A549 (cell line): ENCODE data around the gene CCDC85A. TPM values are rescaled to one million over a fixed set of nuclear protein-coding genes. Genes with fewer than 3 reads are reported as not detected.

Experiments
- ATAC-seq, 2 experiments: fragments of 200-7000 bp in 1 of 2; fragments of >200 bp in 1 of 2; cut with Nextera tagmentation in 1 of 2; cut with Tn5 transposase in 1 of 2; 3 replicates each; pipeline versions ENCODE4 v1.8.0 to v1.9.1; 2018 to 2020; ENCODE audit warnings: mild to moderate bottlenecking in 1 of 2, moderate library complexity in 1 of 2
- CTCF ChIA-PET: fragments of 300-600 bp; sonication (Branson Sonifier 250); formaldehyde crosslinking; extraction: SDS; loops from one replicate; lab custom pipeline; 2021; ENCODE audit warnings: antibody characterized with exemption, inconsistent platforms; lab: Yijun Ruan, JAX
- POLR2A ChIA-PET: fragments of 350-600 bp; formaldehyde crosslinking; extraction: SDS; loops from one replicate; lab custom pipeline; 2021; ENCODE audit warnings: antibody characterized with exemption, inconsistent platforms; lab: Yijun Ruan, JAX
- DNase-seq, 2 experiments: peaks; one replicate each; pipeline versions ENCODE4 v3.0.0 to v3.0.0-alpha.2; 2011 to 2016; ENCODE audit warnings: low read depth in 1 of 2, low spot score in 1 of 2
- FAIRE-seq: peaks from 2 replicates; lab custom pipeline; 2011; peaks lifted over from hg19 to GRCh38; lab: Jason Lieb, UNC
- H3K27ac ChIP-seq, 2 experiments: fragments of >200 bp; sonication (Bioruptor Twin); formaldehyde crosslinking; 3 replicates each; pipeline ENCODE4 v1.5.1; 2016 to 2017
- H3K4me1 ChIP-seq: fragments of >200 bp; sonication (Bioruptor Twin); formaldehyde crosslinking; 3 replicates; pipeline ENCODE4 v1.6.1; 2016
- H3K4me2 ChIP-seq: fragments of >200 bp; sonication (Bioruptor Twin); formaldehyde crosslinking; 3 replicates; pipeline ENCODE4 v1.6.1; 2016
- H3K4me3 ChIP-seq: fragments of >200 bp; sonication (Bioruptor Twin); formaldehyde crosslinking; 3 replicates; pipeline ENCODE4 v1.5.1; 2016
- H3K9me3 ChIP-seq: fragments of >200 bp; sonication (Bioruptor Twin); formaldehyde crosslinking; 3 replicates; pipeline ENCODE4 v1.6.1; 2016
- BHLHE40 ChIP-seq: IDR thresholded peaks from 2 replicates; pipeline ENCODE4 v1.6.1; 2012; ENCODE audit warnings: low read depth, low read length, inconsistent platforms
- CBX8 ChIP-seq: fragments of 200-600 bp; sonication (generic); IDR thresholded peaks from 2 replicates; pipeline ENCODE4 v1.6.1; 2016
- CEBPB ChIP-seq, 2 experiments: fragments of >200 bp in 1 of 2; sonication (Bioruptor Twin) in 1 of 2; formaldehyde crosslinking in 1 of 2; IDR thresholded peaks; 2 replicates each; pipeline ENCODE4 v1.6.1; 2012 to 2016
- CHD2 ChIP-seq: fragments of 150-350 bp; IDR thresholded peaks from 2 replicates; pipeline ENCODE4 v1.6.1; 2014; ENCODE audit warnings: low read length; ENCODE audit not compliant: partially characterized antibody
- CHD4 ChIP-seq: fragments of 200-600 bp; sonication (generic); IDR thresholded peaks from 2 replicates; pipeline ENCODE4 v1.6.1; 2016; ENCODE audit warnings: antibody characterized with exemption, mild to moderate bottlenecking, borderline replicate concordance
- EHF ChIP-seq: fragments of 250-450 bp; sonication (Bioruptor Pico); IDR thresholded peaks from 2 replicates; pipeline ENCODE4 v1.5.0; 2020; ENCODE audit warnings: mild to moderate bottlenecking
- EHMT2 ChIP-seq: fragments of 200-600 bp; sonication (generic); IDR thresholded peaks from 2 replicates; pipeline ENCODE4 v1.6.1; 2016; ENCODE audit warnings: antibody characterized with exemption, low read depth, mild to moderate bottlenecking, moderate library complexity
- EP300 ChIP-seq, 2 experiments: fragments of >200 bp; sonication (Bioruptor Twin); formaldehyde crosslinking; IDR thresholded peaks; 2 replicates in 1 of 2; 3 replicates in 1 of 2; pipeline ENCODE4 v1.6.1; 2016 to 2017
- ESRRA ChIP-seq: fragments of 150-350 bp; IDR thresholded peaks from 2 replicates; pipeline ENCODE4 v1.6.1; 2014; ENCODE audit warnings: mild to moderate bottlenecking, low read length, borderline replicate concordance
- FOSB ChIP-seq: fragments of 250-450 bp; sonication (Bioruptor Pico); IDR thresholded peaks from 2 replicates; pipeline ENCODE4 v1.5.0; 2020; ENCODE audit warnings: mild to moderate bottlenecking, moderate library complexity
- FOSL2 ChIP-seq, 2 experiments: fragments of 450-650 bp in 1 of 2; fragments of >200 bp in 1 of 2; sonication (Bioruptor Twin) in 1 of 2; formaldehyde crosslinking; IDR thresholded peaks; 2 replicates each; pipeline versions ENCODE4 v1.5.0 to v1.6.1; 2016 to 2020; ENCODE audit warnings: mild to moderate bottlenecking in 1 of 2, moderate library complexity in 1 of 2
- FOXS1 ChIP-seq: fragments of 250-450 bp; sonication (Bioruptor Pico); IDR thresholded peaks from 2 replicates; pipeline ENCODE4 v1.5.0; 2020; ENCODE audit warnings: mild to moderate bottlenecking, moderate library complexity
- HDAC2 ChIP-seq: fragments of 200-600 bp; sonication (generic); IDR thresholded peaks from 2 replicates; pipeline ENCODE4 v1.6.1; 2016
- HEYL ChIP-seq: fragments of 250-450 bp; sonication (Bioruptor Pico); IDR thresholded peaks from 2 replicates; pipeline ENCODE4 v1.8.0; 2021; ENCODE audit warnings: mild to moderate bottlenecking, moderate library complexity
- HOXB5 ChIP-seq: fragments of 250-450 bp; sonication (Bioruptor Pico); IDR thresholded peaks from 2 replicates; pipeline ENCODE4 v1.5.0; 2020; ENCODE audit warnings: mild to moderate bottlenecking, moderate library complexity
- JUN ChIP-seq, 2 experiments: fragments of >200 bp; sonication (Bioruptor Twin); formaldehyde crosslinking; IDR thresholded peaks; 2 replicates in 1 of 2; 3 replicates in 1 of 2; pipeline ENCODE4 v1.6.1; 2016 to 2017
- KDM1A ChIP-seq: fragments of 200-600 bp; sonication (generic); IDR thresholded peaks from 2 replicates; pipeline ENCODE4 v1.6.1; 2016; ENCODE audit warnings: low read depth, mild to moderate bottlenecking
- KDM5A ChIP-seq: fragments of 200-600 bp; sonication (generic); IDR thresholded peaks from 2 replicates; pipeline ENCODE4 v1.6.1; 2016; ENCODE audit warnings: antibody characterized with exemption, mild to moderate bottlenecking
- MAZ ChIP-seq: fragments of 150-350 bp; IDR thresholded peaks from 2 replicates; pipeline ENCODE4 v1.6.1; 2014; ENCODE audit warnings: antibody characterized with exemption, low read depth, low read length, borderline replicate concordance
- NPAS2 ChIP-seq: fragments of 250-450 bp; sonication (Bioruptor Pico); IDR thresholded peaks from 2 replicates; pipeline ENCODE4 v1.8.0; 2022; ENCODE audit warnings: mild to moderate bottlenecking, moderate library complexity, borderline replicate concordance
- NR3C1 ChIP-seq: fragments of >200 bp; sonication (Bioruptor Twin); formaldehyde crosslinking; IDR thresholded peaks from 3 replicates; pipeline ENCODE4 v1.6.1; 2017
- PHF8 ChIP-seq: fragments of 200-600 bp; sonication (generic); IDR thresholded peaks from 2 replicates; pipeline ENCODE4 v1.6.1; 2016; ENCODE audit warnings: low read depth, mild to moderate bottlenecking, antibody characterized with exemption, moderate library complexity, borderline replicate concordance
- POLR2A ChIP-seq: IDR thresholded peaks from 2 replicates; pipeline ENCODE4 v1.6.1; 2012; ENCODE audit warnings: mild to moderate bottlenecking, low read length
- SREBF2 ChIP-seq: fragments of 450-650 bp; IDR thresholded peaks from 2 replicates; pipeline ENCODE4 v1.6.1; 2014; ENCODE audit warnings: mild to moderate bottlenecking, moderate library complexity
- TFCP2L1 ChIP-seq: fragments of 250-450 bp; sonication (Bioruptor Pico); IDR thresholded peaks from 2 replicates; pipeline ENCODE4 v1.5.0; 2021; ENCODE audit warnings: mild to moderate bottlenecking
- TP53 ChIP-seq: fragments of 250-450 bp; sonication (Bioruptor Pico); IDR thresholded peaks from 2 replicates; pipeline ENCODE4 v1.5.0; 2021; ENCODE audit warnings: mild to moderate bottlenecking, moderate library complexity
- ZC3H11A ChIP-seq: fragments of 450-650 bp; IDR thresholded peaks from 2 replicates; pipeline ENCODE4 v1.6.1; 2014; ENCODE audit warnings: antibody characterized with exemption, mild to moderate bottlenecking
- ZNF302 ChIP-seq: fragments of 250-450 bp; sonication (Bioruptor Pico); IDR thresholded peaks from 2 replicates; pipeline ENCODE4 v1.9.0; 2021; ENCODE audit warnings: inconsistent platforms, mild to moderate bottlenecking, moderate library complexity
- ZSCAN20 ChIP-seq: fragments of 250-450 bp; sonication (Bioruptor Pico); IDR thresholded peaks from 2 replicates; pipeline ENCODE4 v1.8.0; 2022; ENCODE audit warnings: mild to moderate bottlenecking, moderate library complexity
- WGBS: methylation state at CpG from one replicate; pipeline ENCODE4 v1.1.6; 2017; ENCODE audit errors: missing lambda C conversion rate; 5-methylcytosine and 5-hydroxymethylcytosine counted together
- polyA plus RNA-seq, 4 experiments: library from polyadenylated mRNA; depleted of rRNA in 3 of 4; stranded (reverse); fragments of >200 nt; fragmentation: RNase III in 1 of 4; extraction: RNeasy Plus Mini Kit Qiagen cat#74134 plus additional on column Dnase treatment in 1 of 4; gene quantifications; 2 replicates in 3 of 4; 3 replicates in 1 of 4; pipeline ENCODE4 v1.2.3, GENCODE V29; 2011 to 2017
- TF ChIP-seq, protein P1 (sequence below): fragments of 250-450 bp; sonication (Bioruptor Pico); IDR thresholded peaks from 2 replicates; pipeline ENCODE4 v1.5.0; 2020; ENCODE audit warnings: low read depth, mild to moderate bottlenecking, moderate library complexity
- TF ChIP-seq, protein P2 (sequence below): fragments of 450-650 bp; IDR thresholded peaks from 2 replicates; pipeline ENCODE4 v1.6.1; 2014; ENCODE audit warnings: antibody characterized with exemption

Gene CCDC85A
- polyA plus RNA-seq, 2 of the 4 experiments (the other 2 are of a cell fraction): 0.05 to 0.30 TPM

DNA sequence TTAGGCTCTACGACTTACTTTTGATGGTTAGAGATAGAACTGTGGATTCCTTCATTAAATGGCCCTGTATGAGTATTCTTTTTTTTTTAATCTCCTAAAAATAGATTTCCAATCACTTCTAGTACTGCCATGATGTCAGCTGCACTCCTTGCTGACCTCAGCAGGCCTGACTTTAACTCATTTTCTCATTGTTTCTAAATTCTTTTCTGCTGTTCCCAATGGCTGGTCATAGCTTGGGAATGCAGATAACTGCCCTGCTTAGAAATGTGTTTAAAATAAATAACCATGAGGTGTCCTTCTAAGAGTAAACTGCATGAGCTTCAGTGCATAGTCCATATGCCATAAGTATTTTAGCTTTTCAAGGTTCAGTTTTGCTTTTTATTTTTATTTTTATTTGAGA, 15.7 kb downstream of the CCDC85A start:
- Histone ChIP-seq H3K27ac (no peak overlapping the region), H3K4me3 (no peak overlapping the region), H3K4me1 (no peaks in the 10 kb centered on the region; the same call in 2 of the 3 replicates), H3K9me3 (no peaks in the 10 kb centered on the region), H3K4me2 (no peak overlapping the region)
- DNase-seq (no peak), ATAC-seq (no peak), FAIRE-seq (no peak)
- 20% methylated on average over 1 of the region's 1 CpG for WGBS
- POLR2A ChIA-PET: no interaction called here
- CTCF ChIA-PET: interaction anchor here (9.8 kb wide), 1 partner anchor 14 kb away, joined by 66 read pairs; the partner anchor contains the start of gene CCDC85A
- TF ChIP-seq, protein P1, sequence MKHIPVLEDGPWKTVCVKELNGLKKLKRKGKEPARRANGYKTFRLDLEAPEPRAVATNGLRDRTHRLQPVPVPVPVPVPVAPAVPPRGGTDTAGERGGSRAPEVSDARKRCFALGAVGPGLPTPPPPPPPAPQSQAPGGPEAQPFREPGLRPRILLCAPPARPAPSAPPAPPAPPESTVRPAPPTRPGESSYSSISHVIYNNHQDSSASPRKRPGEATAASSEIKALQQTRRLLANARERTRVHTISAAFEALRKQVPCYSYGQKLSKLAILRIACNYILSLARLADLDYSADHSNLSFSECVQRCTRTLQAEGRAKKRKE (CRISPR knock-in tag): no peak
- TF ChIP-seq, protein P2, sequence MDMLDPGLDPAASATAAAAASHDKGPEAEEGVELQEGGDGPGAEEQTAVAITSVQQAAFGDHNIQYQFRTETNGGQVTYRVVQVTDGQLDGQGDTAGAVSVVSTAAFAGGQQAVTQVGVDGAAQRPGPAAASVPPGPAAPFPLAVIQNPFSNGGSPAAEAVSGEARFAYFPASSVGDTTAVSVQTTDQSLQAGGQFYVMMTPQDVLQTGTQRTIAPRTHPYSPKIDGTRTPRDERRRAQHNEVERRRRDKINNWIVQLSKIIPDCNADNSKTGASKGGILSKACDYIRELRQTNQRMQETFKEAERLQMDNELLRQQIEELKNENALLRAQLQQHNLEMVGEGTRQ: no peak
- TF ChIP-seq JUN (IDR thresholded peaks at IDR 0.05) (no peak), NR3C1 (no peak), POLR2A (no peak), ZC3H11A (no peak), EHF (CRISPR knock-in tag) (no peak), CBX8 (no peak), CHD4 (no peak), FOXS1 (no peak), SREBF2 (no peak), HOXB5 (no peak), KDM5A (no peak), NPAS2 (CRISPR knock-in tag) (no peak)

DNA sequence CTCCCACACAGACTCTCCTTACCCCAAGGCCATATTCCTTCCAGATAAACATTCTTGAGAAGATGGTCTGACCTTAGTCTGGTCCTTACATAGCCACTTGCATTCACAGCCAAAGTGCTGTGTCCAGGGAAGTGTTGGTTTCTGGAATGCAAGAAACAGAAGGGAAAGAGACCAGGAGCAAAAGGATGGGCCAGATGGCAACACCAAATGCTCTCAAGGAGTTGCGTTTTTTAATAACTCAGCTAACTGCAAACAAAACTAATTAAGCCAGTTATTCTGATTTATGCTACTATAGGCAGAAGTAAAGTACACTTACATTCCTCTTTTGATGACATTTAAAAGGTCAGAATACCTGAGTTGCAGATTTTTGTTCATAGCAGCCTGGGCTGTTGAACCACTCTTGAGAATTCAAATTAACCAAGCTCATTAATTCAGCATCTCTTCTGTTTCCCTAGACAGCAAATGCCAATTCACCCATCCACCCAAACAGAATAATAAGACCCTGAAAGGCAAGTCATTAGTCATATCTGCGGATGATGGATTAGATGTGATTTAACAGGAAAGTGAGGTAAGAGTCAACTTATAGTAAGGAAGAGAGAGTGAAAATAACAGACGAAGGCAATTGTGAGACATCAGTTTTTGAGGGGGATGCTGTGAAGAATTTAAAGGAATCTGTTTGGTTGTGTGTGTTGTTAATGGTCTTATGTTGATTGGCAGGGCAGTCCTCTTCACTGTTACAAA, 18.8 kb downstream of the CCDC85A start:
- Histone ChIP-seq H3K4me3 (no peak overlapping the region), H3K4me1 (no peaks in the 10 kb centered on the region), H3K27ac (no peak overlapping the region), H3K9me3 (no peaks in the 10 kb centered on the region), H3K4me2 (no peak overlapping the region)
- DNase-seq: no peak
- no peak for FAIRE-seq
- no peak for TF ChIP-seq NR3C1
- no peak for TF ChIP-seq MAZ
- no peak for TF ChIP-seq TFCP2L1
- TF ChIP-seq ZNF302 (CRISPR knock-in tag): no peak
- no peak for TF ChIP-seq CEBPB (IDR thresholded peaks at IDR 0.05)
- TF ChIP-seq TP53 (CRISPR knock-in tag): no peak
- no peak for TF ChIP-seq FOSB
- no peak for TF ChIP-seq EP300 (IDR thresholded peaks at IDR 0.05)
- TF ChIP-seq HEYL: no peak
- no peak for TF ChIP-seq CBX8
- TF ChIP-seq ESRRA: no peak
- TF ChIP-seq HDAC2: no peak
- no peak for TF ChIP-seq FOSL2 (IDR thresholded peaks at IDR 0.05)
- TF ChIP-seq FOSL2 (CRISPR knock-in tag; IDR thresholded peaks at IDR 0.05): no peak
- no peak for TF ChIP-seq ZSCAN20 (CRISPR knock-in tag)
- no peak for TF ChIP-seq EHMT2
- TF ChIP-seq CHD2: no peak
- TF ChIP-seq KDM1A: no peak
- TF ChIP-seq PHF8: no peak
- no peak for TF ChIP-seq BHLHE40
- WGBS: 47% methylated on average over 3 of the region's 3 CpGs
- POLR2A ChIA-PET: no interaction called here
- ATAC-seq: no peak
- CTCF ChIA-PET: interaction anchor here (0.6 to 2.4 kb wide), 2 partner anchors 11 to 19 kb away, joined by 3 to 8 read pairs; partner anchors contain the start of gene CCDC85A
